ENCODE data around the gene TMEM38A.

TMEM38A gene, protein sequence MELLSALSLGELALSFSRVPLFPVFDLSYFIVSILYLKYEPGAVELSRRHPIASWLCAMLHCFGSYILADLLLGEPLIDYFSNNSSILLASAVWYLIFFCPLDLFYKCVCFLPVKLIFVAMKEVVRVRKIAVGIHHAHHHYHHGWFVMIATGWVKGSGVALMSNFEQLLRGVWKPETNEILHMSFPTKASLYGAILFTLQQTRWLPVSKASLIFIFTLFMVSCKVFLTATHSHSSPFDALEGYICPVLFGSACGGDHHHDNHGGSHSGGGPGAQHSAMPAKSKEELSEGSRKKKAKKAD

DNA sequence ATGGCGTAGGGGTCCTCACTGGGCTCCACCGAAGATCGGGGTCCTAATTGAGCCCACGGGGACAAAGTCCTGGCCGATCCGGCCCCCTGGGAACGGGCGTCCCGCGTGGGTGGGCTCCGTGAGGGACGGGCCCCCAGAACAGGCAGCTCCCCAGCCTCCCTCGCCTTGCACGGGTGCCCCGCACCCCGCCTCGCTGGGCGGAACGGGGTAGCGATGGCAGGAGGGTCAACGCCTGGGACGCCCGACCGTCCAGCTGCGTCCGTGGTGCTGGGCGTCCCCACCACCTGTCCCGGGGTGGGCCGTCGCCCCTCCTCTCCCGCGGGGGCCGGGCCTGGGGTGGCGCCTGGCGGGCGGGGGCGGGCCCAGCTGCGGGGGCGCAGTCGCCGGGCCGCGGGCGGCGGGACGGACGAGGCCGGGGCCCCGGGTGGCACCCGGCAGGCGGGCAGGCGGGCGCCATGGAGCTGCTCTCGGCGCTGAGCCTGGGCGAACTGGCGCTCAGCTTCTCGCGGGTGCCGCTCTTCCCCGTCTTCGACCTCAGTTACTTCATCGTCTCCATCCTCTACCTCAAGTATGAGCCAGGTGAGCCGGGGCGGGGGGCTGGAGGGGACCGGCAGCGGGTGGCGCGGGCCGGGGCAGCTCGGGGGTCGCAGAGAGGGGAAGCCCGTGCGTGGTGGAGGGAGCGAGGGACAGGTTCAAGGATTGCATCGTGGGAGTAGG, at the start of gene TMEM38A:
TMEM38A (plus strand) TSS at position 377 of the 717 bp plus-strand sequence; CDS start at position 456, 79 bp downstream.
- FAIRE-seq (peak; percentile 57), DNase-seq (ENCODE audit: insufficient read length, low spot score) (peak; percentile 59)

GRCh38 chr19:16612636-16613035, 48.3 kb upstream of the TMEM38A start:
- FAIRE-seq = no peak
- DNase-seq (ENCODE audit: insufficient read length, low spot score) = no peak

DNA sequence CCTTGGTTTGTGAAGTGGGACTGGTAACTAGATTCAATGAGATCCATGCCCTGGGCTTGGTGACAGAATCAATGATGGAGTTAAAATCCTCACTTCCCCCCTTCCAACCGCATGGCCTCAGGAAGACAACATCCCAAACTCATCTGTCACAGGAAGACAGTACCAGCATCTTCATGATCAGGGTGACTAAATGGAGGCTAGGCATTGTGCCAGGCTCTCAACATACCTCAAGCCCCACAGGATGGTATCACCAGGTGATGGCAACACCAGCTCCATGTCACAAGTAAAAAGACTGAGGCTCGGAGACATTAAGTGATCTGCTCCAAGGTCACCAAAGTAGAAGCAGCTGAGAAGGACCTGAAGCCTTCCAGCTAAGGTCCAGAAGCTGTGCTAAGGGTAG, 47.1 kb upstream of the TMEM38A start:
- no peak for DNase-seq (ENCODE audit: insufficient read length, low spot score)
- no peak for FAIRE-seq

DNA sequence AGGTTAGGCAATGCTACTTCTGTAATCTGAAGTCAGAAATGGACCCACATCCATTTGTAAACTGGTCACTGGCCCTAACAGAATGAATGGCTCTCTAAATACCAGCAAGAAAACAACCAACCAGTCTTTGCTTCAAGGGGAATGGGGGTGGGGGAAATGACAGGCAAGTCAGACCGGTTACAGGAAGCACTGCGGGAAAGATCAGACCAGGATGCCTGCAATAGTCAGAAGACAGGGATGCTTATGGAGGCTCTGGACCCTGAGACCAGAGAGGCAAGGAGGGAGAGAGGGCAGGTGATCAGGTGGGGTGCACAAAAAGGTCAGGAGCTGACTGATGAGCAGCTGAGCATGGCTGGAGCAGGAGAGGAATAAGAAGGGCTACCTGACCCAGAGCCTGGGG, 46.0 kb upstream of the TMEM38A start:
- no peak for FAIRE-seq
- no peak for DNase-seq (ENCODE audit: insufficient read length, low spot score)

DNA sequence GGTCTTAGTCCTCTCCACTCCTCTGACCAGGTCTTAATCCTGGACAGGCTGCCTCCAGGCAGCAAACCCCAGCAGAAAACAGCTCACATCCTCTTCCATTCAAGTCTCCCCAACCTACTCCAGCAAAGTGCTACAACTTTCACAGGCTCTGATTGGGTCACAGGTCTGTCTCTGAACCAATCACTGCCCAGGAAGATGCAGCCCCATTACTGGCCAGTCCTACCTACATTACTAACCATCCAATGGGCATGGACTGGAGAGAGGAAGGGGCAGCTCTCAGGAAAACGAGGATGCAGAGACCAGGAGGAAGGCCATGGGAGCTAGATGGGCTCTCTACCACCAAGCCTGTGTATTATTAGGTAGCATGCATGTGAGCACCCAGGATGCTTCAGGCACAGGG, 45.1 kb upstream of the TMEM38A start:
- no peak for DNase-seq (ENCODE audit: insufficient read length, low spot score)
- FAIRE-seq = no peak

GRCh38 chr19:16618248-16618647, 42.7 kb upstream of the TMEM38A start:
- FAIRE-seq (no peak), DNase-seq (ENCODE audit: insufficient read length, low spot score) (no peak)

DNA sequence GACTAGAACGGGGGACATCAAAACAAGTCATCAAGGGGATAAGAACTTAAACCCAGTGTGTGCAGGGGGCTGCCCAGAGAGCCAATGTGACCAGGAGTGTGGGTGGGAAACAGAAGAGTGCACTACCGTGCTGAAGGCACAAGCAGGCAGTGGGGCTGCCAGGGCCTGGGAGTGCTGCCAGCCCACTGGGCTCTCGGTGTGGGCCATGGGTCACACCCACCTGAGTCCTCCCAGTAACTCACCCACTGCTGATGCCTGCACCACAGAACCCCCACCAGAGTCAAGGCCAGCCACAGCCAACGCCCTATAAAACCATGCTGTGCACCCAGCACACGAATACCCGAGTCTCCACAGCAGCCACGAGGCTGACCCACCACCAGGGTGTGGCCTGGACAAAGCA, 41.5 kb upstream of the TMEM38A start:
- DNase-seq (ENCODE audit: insufficient read length, low spot score) = no peak
- no peak for FAIRE-seq

DNA sequence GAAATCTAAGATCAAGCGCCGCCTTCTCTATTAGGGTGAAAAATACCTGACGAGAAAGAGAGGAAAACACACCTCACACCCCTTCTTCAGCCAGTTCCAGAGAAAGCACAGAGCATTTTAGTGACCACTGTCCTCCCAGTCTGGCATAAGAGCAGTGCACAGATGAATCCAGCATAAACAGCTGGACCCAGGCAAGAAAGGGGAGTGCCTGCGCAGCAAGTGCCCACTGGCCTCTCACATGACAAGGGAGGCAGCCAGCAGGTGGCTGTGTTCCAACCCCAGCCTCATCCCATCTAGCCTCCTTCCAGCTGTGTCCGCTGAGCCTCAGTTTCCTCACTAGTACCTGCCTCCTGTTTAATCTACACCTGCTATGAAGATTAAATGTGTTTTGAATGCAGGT, 40.9 kb upstream of the TMEM38A start:
- DNase-seq (ENCODE audit: insufficient read length, low spot score) = no peak
- no peak for FAIRE-seq

DNA sequence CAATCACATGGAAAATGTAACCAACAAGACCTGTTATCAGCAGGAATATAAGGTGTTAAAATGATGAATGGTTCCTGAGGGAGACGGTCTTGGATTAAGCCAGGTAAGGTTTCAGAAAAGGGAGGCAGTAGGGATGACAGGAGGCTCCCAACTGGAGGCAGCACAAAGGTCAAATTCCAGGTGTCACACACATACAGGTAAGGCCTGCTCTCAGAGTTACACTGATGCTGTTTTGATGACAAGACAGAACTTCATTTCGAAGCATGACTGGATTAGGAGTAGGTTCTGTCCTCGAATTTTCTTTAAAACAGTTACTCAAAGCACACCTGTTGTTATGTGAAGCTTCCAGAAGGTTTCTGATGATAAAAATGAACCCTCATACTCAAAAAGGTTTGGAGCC, 40.4 kb upstream of the TMEM38A start:
- no peak for DNase-seq (ENCODE audit: insufficient read length, low spot score)
- no peak for FAIRE-seq

GRCh38 chr19:16621165-16621800, 39.7 kb upstream of the TMEM38A start:
- DNase-seq (ENCODE audit: insufficient read length, low spot score) = no peak
- no peak for FAIRE-seq

DNA sequence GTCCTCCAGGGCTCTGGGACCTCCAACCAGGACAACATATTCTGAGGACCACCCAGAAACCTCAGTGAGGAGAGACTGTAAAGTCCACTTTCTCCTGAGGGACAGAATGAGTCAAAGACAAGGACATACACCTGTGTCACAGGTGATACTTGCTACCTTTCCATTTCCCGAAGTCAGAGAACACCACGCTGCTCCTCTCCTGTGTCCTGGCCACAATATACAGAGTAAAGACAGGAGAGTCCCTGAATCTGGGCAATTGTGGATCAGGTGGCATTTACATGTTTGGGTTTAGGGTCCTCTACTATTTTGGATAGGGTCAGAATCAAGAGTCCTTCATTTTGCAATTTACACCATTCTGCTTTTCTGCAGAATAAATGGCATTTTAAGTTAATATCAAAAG, 37.9 kb upstream of the TMEM38A start:
- FAIRE-seq (no peak), DNase-seq (ENCODE audit: insufficient read length, low spot score) (no peak)

GRCh38 chr19:16623576-16623975, 37.4 kb upstream of the TMEM38A start:
- DNase-seq (ENCODE audit: insufficient read length, low spot score) (no peak), FAIRE-seq (no peak)

- no peak for FAIRE-seq
Observed at GRCh38 chr19:16624236-16624635, 36.7 kb upstream of the TMEM38A start.

GRCh38 chr19:16625163-16625958, 35.6 kb upstream of the TMEM38A start:
- DNase-seq (ENCODE audit: insufficient read length, low spot score) (no peak), FAIRE-seq (no peak)

More at GRCh38 chr19:16624236-16624635, 36.7 kb upstream of the TMEM38A start:
- no peak for DNase-seq (ENCODE audit: insufficient read length, low spot score)

GRCh38 chr19:16626796-16627192, 34.1 kb upstream of the TMEM38A start:
- FAIRE-seq (no peak), DNase-seq (ENCODE audit: insufficient read length, low spot score) (peak; percentile 23)

DNA sequence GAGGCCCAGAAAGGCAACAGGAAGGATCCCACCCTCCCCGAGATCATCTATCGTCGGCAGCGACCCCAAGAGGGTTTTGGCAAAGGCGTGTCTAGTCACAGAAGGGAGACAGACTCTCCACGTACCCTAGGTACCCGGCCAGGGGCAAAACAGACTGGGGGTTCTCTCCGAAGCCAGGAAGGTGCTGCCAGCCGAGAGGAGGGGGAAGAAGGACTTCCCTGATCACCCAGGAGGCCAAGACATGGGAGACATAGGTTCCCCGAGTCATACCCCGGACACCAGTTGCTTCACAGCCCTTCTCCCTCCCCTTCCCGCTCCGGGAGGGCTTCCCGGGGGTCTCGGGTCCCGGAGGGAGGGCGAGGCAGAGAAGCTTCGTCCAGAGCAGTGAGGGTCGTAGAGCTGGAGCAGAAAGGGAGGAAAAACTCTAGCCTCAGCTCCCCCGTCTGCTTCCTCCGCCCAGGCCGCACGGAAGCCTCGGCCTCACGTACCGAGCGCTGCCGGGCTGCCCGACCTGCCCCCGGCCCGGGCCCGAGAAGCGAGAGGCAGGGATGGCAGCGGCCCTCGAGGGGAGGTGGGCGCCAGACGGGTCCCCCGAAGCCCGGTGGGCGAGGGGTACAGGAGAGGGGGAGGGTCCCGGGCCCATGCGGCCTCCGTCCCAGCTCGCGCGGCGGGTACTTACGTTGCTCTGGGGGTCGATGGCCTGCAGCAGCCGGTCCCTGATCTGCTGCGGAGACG, 33.6 kb upstream of the TMEM38A start:
- DNase-seq (ENCODE audit: insufficient read length, low spot score) (peak; percentile 15), FAIRE-seq (no peak)

DNA sequence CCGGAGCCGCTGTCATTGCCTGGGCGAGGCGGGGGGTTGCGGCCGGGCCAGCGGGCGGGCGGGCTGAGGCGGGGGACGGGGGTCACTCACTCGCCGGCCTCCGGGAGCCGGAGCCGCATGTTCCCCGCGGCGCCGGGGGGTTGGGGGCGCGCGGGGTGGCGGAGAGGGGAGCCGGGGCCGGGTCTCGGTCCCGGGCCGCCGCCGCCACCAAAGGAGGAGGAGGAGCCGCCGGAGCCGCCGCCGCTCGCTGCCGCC, 33.1 kb upstream of the TMEM38A start:
- DNase-seq (ENCODE audit: insufficient read length, low spot score) = no peak
- FAIRE-seq = no peak

- peak; percentile 95 for FAIRE-seq
- peak; percentile 96 for DNase-seq (ENCODE audit: insufficient read length, low spot score)
Observed at GRCh38 chr19:16628183-16628983, 32.6 kb upstream of the TMEM38A start, which contains the start of gene MED26. TSS of gene MED26 (minus strand) at chr19:16628204. CDS start at chr19:16627943, 261 bp downstream.

- FAIRE-seq (peak; percentile 20), DNase-seq (ENCODE audit: insufficient read length, low spot score) (peak; percentile 14)
Observed at GRCh38 chr19:16628984-16629691, 31.8 kb upstream of the TMEM38A start.
